ENCODE measurements around the gene ZBTB45.
A peak's percentile ranks its signal among the peaks of the same experiment; 100 is the strongest.

ZBTB45 gene

GRCh38 chr19:58538257-58539168, 18.9 kb upstream of the ZBTB45 start:
- FAIRE-seq (no peak), DNase-seq (ENCODE audit: low spot score) (no peak)

DNA sequence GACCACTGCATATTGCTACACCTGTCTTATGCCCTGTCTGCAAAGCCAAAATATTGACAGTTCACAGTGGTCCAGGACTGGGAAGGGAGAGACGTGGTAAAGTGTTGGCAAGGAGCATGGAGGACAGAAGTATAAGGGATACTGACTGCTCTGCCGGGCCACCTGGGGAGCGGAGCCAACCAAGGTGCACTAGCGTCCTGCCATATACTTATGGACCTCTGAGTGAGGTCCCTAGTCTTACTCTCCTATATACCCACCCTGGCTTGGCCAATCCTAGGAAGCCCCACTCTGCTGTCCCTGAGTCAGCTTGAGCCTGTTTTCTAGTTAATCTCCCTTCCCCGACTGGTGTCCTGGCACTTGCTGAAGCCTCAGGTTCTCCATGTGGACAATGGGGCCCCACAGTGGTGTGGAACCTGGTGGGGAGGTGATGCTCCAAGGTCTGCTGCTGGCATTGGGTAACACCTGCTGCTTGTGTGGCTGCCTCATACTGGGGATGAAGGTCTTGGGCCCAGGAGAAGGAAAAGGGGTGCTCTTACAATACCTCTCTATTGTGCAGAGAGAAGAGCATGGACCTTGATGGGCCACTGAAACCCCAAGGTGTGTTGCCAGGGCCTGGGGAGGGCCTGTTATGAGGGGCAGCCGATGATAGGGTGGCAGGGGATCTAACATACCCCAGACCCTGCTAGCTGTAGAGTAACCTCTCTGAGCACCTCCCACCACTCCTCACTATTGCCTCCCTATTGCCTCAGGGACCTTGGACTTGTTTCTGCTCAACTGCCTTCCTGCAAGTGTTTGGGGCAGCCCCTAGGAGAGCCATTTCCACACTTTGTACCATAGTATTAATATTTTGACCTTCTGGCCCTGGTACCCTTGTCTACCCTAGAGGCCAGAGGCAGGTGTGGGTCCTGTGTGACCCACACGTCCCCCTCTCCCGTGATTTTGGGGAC, 17.5 kb upstream of the ZBTB45 start:
- FAIRE-seq (no peak), DNase-seq (ENCODE audit: low spot score) (no peak)

- no peak for FAIRE-seq
- no peak for DNase-seq (ENCODE audit: low spot score)
Measured at GRCh38 chr19:58535857-58536256, 16.2 kb upstream of the ZBTB45 start.

GRCh38 chr19:58531034-58531840, 11.6 kb upstream of the ZBTB45 start:
- FAIRE-seq (no peak), DNase-seq (ENCODE audit: low spot score) (no peak)

GRCh38 chr19:58529405-58529804, 9.8 kb upstream of the ZBTB45 start:
- FAIRE-seq (no peak), DNase-seq (ENCODE audit: low spot score) (no peak)

DNA sequence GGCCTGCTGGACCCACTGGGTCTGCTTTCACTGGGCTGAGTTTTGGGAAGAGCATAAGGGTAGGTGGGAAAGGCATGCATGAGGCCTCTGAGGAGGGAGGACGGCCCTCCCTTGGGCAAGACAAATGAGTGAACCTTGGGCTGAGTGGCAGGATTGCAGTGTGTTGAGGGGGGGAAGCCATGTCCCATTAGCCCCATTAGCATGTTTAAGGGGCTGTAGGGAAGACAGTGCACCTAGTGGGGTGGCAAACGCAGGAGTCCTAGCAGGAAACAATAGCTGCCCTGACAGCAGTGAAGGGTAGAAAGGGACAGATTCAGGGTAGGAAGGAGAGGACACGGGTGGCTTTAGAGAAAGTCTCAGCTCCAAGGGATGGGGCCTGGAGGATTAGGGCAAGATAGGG, 3.1 kb upstream of the ZBTB45 start:
- no peak for DNase-seq (ENCODE audit: low spot score)
- no peak for FAIRE-seq

- FAIRE-seq (no peak), DNase-seq (ENCODE audit: low spot score) (no peak)
Measured at GRCh38 chr19:58521651-58522050, 2.0 kb upstream of the ZBTB45 start.

GRCh38 chr19:58520257-58520599, 618 bp upstream of the ZBTB45 start:
- FAIRE-seq (no peak), DNase-seq (ENCODE audit: low spot score) (no peak)

- DNase-seq (ENCODE audit: low spot score) (peak; percentile 64), FAIRE-seq (no peak)
Measured at GRCh38 chr19:58519087-58519354, 589 bp downstream of the ZBTB45 start.

DNA sequence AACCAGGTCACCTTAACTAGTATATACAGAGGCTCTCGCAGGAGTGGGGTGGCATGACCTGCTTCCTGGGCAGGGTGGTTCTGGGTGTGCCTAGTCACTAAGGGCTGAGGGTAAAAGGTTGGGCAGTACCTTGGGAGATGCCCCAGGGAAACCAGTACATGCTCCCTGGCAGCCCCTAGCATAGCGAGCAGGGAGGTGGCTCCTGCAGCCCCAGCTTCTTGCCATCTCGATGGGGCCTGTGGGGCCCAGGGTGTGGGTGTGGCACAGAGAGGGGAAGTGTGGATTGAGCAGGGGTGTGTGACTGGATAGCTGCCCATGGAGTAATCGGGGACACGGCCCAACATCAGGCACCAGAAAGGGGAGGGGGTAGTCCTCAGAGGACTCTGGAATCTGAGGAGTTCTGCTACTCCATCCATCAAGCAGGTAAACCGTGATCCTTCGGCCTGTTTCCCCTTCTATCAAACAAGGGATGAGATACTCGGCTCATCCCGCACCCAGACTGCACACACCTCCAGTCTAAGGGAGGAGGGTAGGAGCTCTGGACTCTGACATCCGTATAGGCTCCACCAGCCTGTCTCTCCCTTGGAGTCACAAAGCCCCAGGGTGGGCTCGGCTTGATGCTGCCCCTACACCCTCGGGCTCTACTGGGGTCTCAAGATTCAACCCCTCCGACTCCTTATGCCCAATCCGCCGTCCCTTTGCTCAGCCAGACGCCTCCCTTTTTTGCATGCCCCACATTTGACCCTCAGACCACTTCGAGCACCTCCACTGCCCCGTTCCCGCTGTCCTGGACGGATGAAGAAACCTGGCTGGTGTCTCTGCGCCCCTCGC, 1.1 kb downstream of the ZBTB45 start:
- FAIRE-seq (no peak), DNase-seq (ENCODE audit: low spot score) (no peak)

GRCh38 chr19:58516964-58517833, 2.4 kb downstream of the ZBTB45 start:
- FAIRE-seq (no peak), DNase-seq (ENCODE audit: low spot score) (no peak)

- no peak for FAIRE-seq
- DNase-seq (ENCODE audit: low spot score): no peak
Measured at GRCh38 chr19:58516246-58516836, 3.3 kb downstream of the ZBTB45 start.

DNA sequence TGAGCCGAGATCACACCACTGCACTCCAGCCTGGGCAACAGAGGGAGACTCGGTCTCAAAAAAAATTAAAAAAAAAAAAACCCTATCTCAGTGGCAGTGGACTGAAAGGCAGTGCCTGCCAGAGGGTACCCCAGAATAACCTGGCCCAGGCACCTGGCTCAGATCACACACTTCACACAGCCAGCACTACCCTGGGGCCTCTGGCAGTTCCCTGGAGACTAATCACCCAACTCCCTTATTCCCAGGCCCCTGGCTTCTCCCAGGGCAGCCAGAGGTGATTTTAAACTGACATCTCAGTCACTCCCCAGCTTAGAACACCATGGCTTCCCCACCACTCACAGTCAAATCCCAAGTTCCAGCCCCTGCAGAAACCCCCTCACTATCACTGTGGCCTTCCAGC, 4.4 kb downstream of the ZBTB45 start:
- no peak for DNase-seq (ENCODE audit: low spot score)
- FAIRE-seq: no peak

DNA sequence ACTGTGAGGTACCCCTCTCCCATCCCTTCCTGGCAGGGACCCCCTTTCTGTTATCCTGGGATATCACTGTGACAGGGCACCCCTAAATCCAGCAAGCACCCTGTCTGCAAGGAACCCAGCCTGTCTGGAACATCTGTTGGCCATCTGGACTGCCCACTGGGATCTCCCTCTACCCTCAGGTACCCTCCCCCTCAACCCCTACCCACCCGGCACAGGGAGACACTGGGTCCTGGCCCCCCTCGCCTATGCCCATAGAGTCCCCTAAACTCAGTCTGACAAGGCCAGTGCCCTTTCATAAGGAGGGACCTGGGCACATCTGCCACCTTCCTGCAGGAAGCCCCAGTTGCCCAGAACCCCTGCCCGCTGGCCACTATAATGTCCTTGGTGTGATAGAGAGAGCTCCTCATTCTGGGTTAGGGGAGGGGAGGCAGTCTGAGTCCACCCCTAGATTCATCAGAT, 5.0 kb downstream of the ZBTB45 start:
- no peak for DNase-seq (ENCODE audit: low spot score)
- no peak for FAIRE-seq

DNA sequence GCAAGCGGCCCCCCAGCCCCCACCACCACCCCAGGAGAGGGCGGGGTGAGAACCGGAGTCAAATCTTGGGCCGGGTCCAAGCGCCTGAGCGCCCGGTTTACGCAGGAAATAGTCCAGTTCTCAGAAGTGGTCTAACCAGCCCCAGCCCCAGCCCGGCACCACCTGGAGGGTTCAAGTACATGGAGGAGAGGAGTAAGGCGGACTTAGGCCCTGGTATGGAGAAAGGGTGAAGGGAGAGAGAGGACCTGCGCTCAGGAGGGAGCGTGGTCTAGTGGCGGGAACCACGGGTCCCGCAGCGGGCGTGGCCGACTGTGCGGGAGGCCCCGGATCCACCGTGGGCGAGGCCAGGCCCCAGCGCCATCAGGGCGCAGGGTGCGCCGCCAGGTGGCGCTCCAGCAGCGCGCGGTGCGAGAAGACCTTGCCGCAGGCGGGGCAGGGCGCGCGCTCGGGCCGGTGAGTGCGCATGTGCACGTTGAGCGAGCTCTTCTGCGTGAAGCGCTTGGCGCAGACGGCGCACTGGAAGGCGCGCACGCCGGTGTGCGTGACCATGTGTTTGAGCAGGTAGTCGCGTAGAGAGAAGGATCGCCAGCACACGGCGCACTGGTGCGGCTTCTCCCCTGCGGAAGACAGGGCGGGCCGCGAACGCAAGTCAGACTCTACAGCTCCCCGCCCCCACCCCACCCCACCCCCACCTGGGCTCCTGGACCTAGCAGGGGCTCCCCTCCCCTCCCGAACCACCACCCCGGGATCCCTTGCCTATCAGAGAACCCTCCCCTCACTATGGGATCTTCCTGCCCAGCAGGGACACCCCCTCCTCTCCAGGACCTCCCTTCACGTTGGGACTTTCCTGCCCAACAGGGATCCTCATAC, 5.7 kb downstream of the ZBTB45 start:
- FAIRE-seq: no peak
- no peak for DNase-seq (ENCODE audit: low spot score)

GRCh38 chr19:58513213-58513693, 6.4 kb downstream of the ZBTB45 start:
- DNase-seq (ENCODE audit: low spot score) (no peak), FAIRE-seq (no peak)

- FAIRE-seq (no peak), DNase-seq (ENCODE audit: low spot score) (no peak)
Measured at GRCh38 chr19:58511353-58512208, 8.0 kb downstream of the ZBTB45 start, which contains the start of gene SLC27A5. TSS of gene SLC27A5 (minus strand) at chr19:58511992. CDS start at chr19:58511955, 37 bp downstream.

Measured in urothelium cell line (cell line).